HCT116 (cell line): Measurements from ENCODE around the gene NARS2. TPM values are rescaled to one million over a fixed set of nuclear protein-coding genes. Genes with fewer than 3 reads are reported as not detected.

Source experiments
- ATAC-seq: fragments of 200-7000 bp; cut with Tn5 transposase; 2 replicates; pipeline ENCODE4 v1.9.1; 2020; ENCODE audit warnings: mild to moderate bottlenecking, moderate library complexity
- BruUV-seq: library from RNA; stranded (reverse); fragments of 400-500 nt; replicated peaks from 2 replicates; lab custom pipeline; 2021; lab: Mats Ljungman, UMichigan
- CTCF ChIA-PET: fragments of 300-600 bp; sonication (Branson Sonifier 250); formaldehyde crosslinking; loops from one replicate; lab custom pipeline; 2021; ENCODE audit warnings: antibody characterized with exemption; lab: Charles Lee
- POLR2A ChIA-PET: fragments of 300-600, 350-600 bp; sonication (Branson Sonifier 250); formaldehyde crosslinking; loops from one replicate; lab custom pipeline; 2021; ENCODE audit warnings: antibody characterized with exemption; lab: Charles Lee
- RAD21 ChIA-PET, 2 experiments: fragments of 300-600 bp; sonication (Branson Sonifier 250); formaldehyde crosslinking; loops; one replicate each; lab custom pipeline; 2023; ENCODE audit warnings: low total read pairs in 2 of 2; ENCODE audit not compliant: uncharacterized antibody in 2 of 2, unreplicated experiment in 2 of 2, low non-redundant PET in 1 of 2; lab: Charles Lee
- DNase-seq: peaks from one replicate; pipeline ENCODE4 v3.0.0-alpha.2; 2010; ENCODE audit warnings: low read depth, low spot score
- H2AFZ ChIP-seq: fragments of 200-600 bp; shearing (Covaris generic), sonication (generic); 2 replicates; pipeline ENCODE4 v1.6.1; 2017; ENCODE audit warnings: low read depth, mixed run types, mixed read lengths, antibody characterized with exemption, low read length; ENCODE audit not compliant: poor library complexity, severe bottlenecking
- H3K27ac ChIP-seq: 2 replicates; pipeline ENCODE4 v1.5.1; 2012; ENCODE audit warnings: low read depth, low read length
- H3K27me3 ChIP-seq: fragments of 200-600 bp; sonication (generic); 2 replicates; pipeline ENCODE4 v1.6.1; 2016; ENCODE audit warnings: mixed run types, low read length, mixed read lengths; ENCODE audit not compliant: insufficient read depth
- H3K36me3 ChIP-seq, 2 experiments: fragments of 200-500 bp in 1 of 2; fragments of 200-600 bp in 1 of 2; sonication (Bioruptor generic) in 1 of 2; sonication (generic) in 1 of 2; 2 replicates each; pipeline versions ENCODE4 v1.5.1 to v1.6.1; 2014 to 2016; ENCODE audit warnings: low read length in 2 of 2, inconsistent platforms in 1 of 2, mixed read lengths in 1 of 2, mixed run types in 1 of 2; ENCODE audit not compliant: insufficient read depth in 2 of 2, control insufficient read depth in 1 of 2
- H3K4me1 ChIP-seq, 2 experiments: fragments of 200-600 bp in 1 of 2; sonication (generic) in 1 of 2; 2 replicates each; pipeline versions ENCODE4 v1.5.1 to v1.6.1; 2012 to 2017; ENCODE audit warnings: low read length in 2 of 2, inconsistent platforms in 1 of 2, mild to moderate bottlenecking in 1 of 2, mixed read lengths in 1 of 2, mixed run types in 1 of 2, moderate library complexity in 1 of 2; ENCODE audit not compliant: insufficient read depth in 2 of 2, control insufficient read depth in 1 of 2
- H3K4me2 ChIP-seq: fragments of 200-600 bp; sonication (generic); 2 replicates; pipeline ENCODE4 v1.6.1; 2017; ENCODE audit warnings: mixed run types, low read length, mixed read lengths
- H3K4me3 ChIP-seq, 2 experiments: fragments of 200-600 bp in 1 of 2; sonication (generic) in 1 of 2; replicated peaks in 1 of 2; 2 replicates each; pipeline ENCODE4 v1.5.1; 2011 to 2016; ENCODE audit warnings: low read length in 2 of 2, control low read depth in 1 of 2, low read depth in 1 of 2, mild to moderate bottlenecking in 1 of 2, mixed read lengths in 1 of 2, mixed run types in 1 of 2
- H3K79me2 ChIP-seq: fragments of 200-600 bp; sonication (generic); 2 replicates; pipeline ENCODE4 v1.6.1; 2017; ENCODE audit warnings: mild to moderate bottlenecking, mixed run types, low read length, moderate library complexity, mixed read lengths; ENCODE audit not compliant: insufficient read depth
- H3K9ac ChIP-seq: fragments of 200-600 bp; sonication (generic); 2 replicates; pipeline ENCODE4 v1.6.1; 2016; ENCODE audit warnings: low read length, mixed read lengths
- H3K9me2 ChIP-seq: fragments of 200-600 bp; sonication (generic), shearing (Covaris generic); 2 replicates; pipeline ENCODE4 v1.6.1; 2017; ENCODE audit warnings: mixed run types, mild to moderate bottlenecking, moderate library complexity; ENCODE audit not compliant: insufficient read depth
- H3K9me3 ChIP-seq, 2 experiments: fragments of 200-500 bp in 1 of 2; fragments of 200-600 bp in 1 of 2; sonication (Bioruptor generic) in 1 of 2; sonication (generic) in 1 of 2; 2 replicates each; pipeline ENCODE4 v1.6.1; 2014 to 2017; ENCODE audit warnings: low read length in 2 of 2, mixed read lengths in 2 of 2, inconsistent platforms in 1 of 2, low read depth in 1 of 2, mild to moderate bottlenecking in 1 of 2, mixed run types in 1 of 2, moderate library complexity in 1 of 2; ENCODE audit not compliant: control insufficient read depth in 1 of 2, insufficient read depth in 1 of 2
- H4K20me1 ChIP-seq: fragments of 200-600 bp; sonication (generic), shearing (Covaris generic); 2 replicates; pipeline ENCODE4 v1.6.1; 2017; ENCODE audit warnings: mixed run types, mild to moderate bottlenecking, moderate library complexity; ENCODE audit not compliant: insufficient read depth
- CBX3 ChIP-seq: IDR thresholded peaks from 2 replicates; pipeline ENCODE4 v1.6.1; 2012; ENCODE audit warnings: low read depth
- EGR1 ChIP-seq: IDR thresholded peaks from 2 replicates; pipeline ENCODE4 v1.6.1; 2012; ENCODE audit warnings: low read depth
- ELF1 ChIP-seq: IDR thresholded peaks from 2 replicates; pipeline ENCODE4 v1.6.1; 2012; ENCODE audit warnings: low read depth, borderline replicate concordance
- EZH2 ChIP-seq: fragments of 200-600 bp; sonication (generic); IDR thresholded peaks from 2 replicates; pipeline ENCODE4 v1.6.1; 2017; ENCODE audit warnings: antibody characterized with exemption, mixed run types
- EZH2phosphoT487 ChIP-seq: fragments of 200-600 bp; IDR thresholded peaks from 2 replicates; pipeline ENCODE4 v1.6.1; 2018; ENCODE audit warnings: antibody characterized with exemption, borderline replicate concordance
- JUND ChIP-seq: IDR thresholded peaks from 2 replicates; pipeline ENCODE4 v1.6.1; 2012
- POLR2AphosphoS5 ChIP-seq: IDR thresholded peaks from 2 replicates; pipeline ENCODE4 v1.6.1; 2011; ENCODE audit warnings: mild to moderate bottlenecking, low read depth, low read length, moderate library complexity
- RAD21 ChIP-seq: IDR thresholded peaks from 2 replicates; pipeline ENCODE4 v1.6.1; 2012; ENCODE audit warnings: low read depth, mild to moderate bottlenecking
- SP1 ChIP-seq: IDR thresholded peaks from 2 replicates; pipeline ENCODE4 v1.6.1; 2012; ENCODE audit warnings: low read depth
- SRF ChIP-seq: IDR thresholded peaks from 2 replicates; pipeline ENCODE4 v1.6.1; 2012; ENCODE audit warnings: low read depth
- TCF7L2 ChIP-seq: IDR thresholded peaks from 2 replicates; pipeline ENCODE4 v1.7.0; 2011; ENCODE audit warnings: borderline replicate concordance, inconsistent platforms; ENCODE audit not compliant: insufficient read depth, insufficient read length; ENCODE audit errors: extremely low read depth
- YY1 ChIP-seq: IDR thresholded peaks from 2 replicates; pipeline ENCODE4 v1.6.1; 2011; ENCODE audit warnings: low read length, low read depth, moderate library complexity, mild to moderate bottlenecking; ENCODE audit not compliant: insufficient replicate concordance; ENCODE audit errors: extremely low read depth
- ZFX ChIP-seq: fragments of 450-650 bp; IDR thresholded peaks from 2 replicates; pipeline ENCODE4 v1.6.1; 2017
- intact Hi-C: fragments of 100-400 bp; cut with micrococcal nuclease; formaldehyde crosslinking; loops from 2 replicates; pipeline ENCODE4 v1.10.0; 2022
- total RNA-seq: library from RNA; stranded (reverse); gene quantifications from one replicate; pipeline ENCODE4 v1.2.1, GENCODE V29; 2021; ENCODE audit not compliant: unreplicated experiment
- TF ChIP-seq, protein P1 (sequence below): IDR thresholded peaks from 2 replicates; pipeline ENCODE4 v1.6.1; 2011; ENCODE audit warnings: mild to moderate bottlenecking, low read length, moderate library complexity; ENCODE audit not compliant: insufficient replicate concordance; ENCODE audit errors: extremely low read depth
- TF ChIP-seq, protein P2 (sequence below): IDR thresholded peaks from 2 replicates; pipeline ENCODE4 v1.6.1; 2012
- TF ChIP-seq, protein P3 (sequence below), 3 experiments: fragments of 200-600 bp in 1 of 3; sonication (generic) in 1 of 3; IDR thresholded peaks in 2 of 3; conservative IDR thresholded peaks in 1 of 3; 2 replicates each; pipeline ENCODE4 v1.5.1; 2012 to 2017; ENCODE audit warnings: low read depth in 2 of 3, low read length in 2 of 3, antibody characterized with exemption in 1 of 3, borderline replicate concordance in 1 of 3, control low read depth in 1 of 3, mild to moderate bottlenecking in 1 of 3, mixed read lengths in 1 of 3, mixed run types in 1 of 3, moderate library complexity in 1 of 3; ENCODE audit not compliant: insufficient read depth in 1 of 3
- TF ChIP-seq, protein P4 (sequence below): IDR thresholded peaks from 2 replicates; pipeline ENCODE4 v1.6.1; 2012
- TF ChIP-seq, protein P5 (sequence below): IDR thresholded peaks from 2 replicates; pipeline ENCODE4 v1.6.1; 2012; ENCODE audit warnings: low read depth

The NARS2 gene
- total RNA-seq, 1 experiment from 2014 or later = 26.0 TPM

DNA sequence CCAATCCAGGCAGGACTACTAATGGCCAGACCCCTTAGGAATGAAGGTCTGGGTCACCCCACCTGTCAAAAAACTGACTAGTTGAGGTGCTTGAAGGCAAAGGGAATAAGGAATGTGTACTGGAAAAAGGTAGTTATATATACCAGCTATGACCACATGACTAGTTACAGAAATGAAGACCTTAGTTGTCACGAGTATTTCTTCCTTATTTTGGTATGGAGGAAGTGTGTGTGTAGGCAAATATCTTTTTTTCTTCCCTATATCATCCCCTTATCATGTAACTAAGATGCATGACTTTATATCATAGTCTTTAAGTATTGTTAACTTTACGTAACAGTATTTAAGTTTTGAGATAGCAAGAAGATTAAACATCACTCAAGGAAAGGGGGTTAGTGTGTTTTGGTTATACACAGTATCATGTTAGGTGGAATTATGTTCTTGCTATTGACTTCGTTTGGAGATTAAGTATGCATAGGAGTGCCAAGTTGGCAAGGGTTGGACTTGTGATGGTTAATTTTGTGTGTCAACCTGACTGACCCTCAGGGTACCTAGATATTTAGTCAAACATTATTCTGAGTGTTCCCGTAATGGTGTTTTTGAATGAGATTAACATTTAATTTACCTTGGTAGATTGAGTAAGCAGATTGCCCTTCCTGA, 38.2 kb upstream of the NARS2 start:
- Histone ChIP-seq H4K20me1 (no peaks in the 10 kb centered on the region), H2AFZ (no peak overlapping the region), H3K9me2 (no peaks in the 10 kb centered on the region), H3K9me3 (no peaks in the 10 kb centered on the region), H3K9ac (no peak overlapping the region), H3K4me3 (no peak overlapping the region), H3K4me2 (no peak overlapping the region), H3K79me2 (no peaks in the 10 kb centered on the region), H3K27me3 (peaks cover 4% of the 10 kb centered on the region; the same call in 1 of the 2 replicates), H3K36me3 (no peaks in the 10 kb centered on the region), H3K27ac (no peak overlapping the region), H3K4me1 (no peaks in the 10 kb centered on the region)
- TF ChIP-seq, protein P1, sequence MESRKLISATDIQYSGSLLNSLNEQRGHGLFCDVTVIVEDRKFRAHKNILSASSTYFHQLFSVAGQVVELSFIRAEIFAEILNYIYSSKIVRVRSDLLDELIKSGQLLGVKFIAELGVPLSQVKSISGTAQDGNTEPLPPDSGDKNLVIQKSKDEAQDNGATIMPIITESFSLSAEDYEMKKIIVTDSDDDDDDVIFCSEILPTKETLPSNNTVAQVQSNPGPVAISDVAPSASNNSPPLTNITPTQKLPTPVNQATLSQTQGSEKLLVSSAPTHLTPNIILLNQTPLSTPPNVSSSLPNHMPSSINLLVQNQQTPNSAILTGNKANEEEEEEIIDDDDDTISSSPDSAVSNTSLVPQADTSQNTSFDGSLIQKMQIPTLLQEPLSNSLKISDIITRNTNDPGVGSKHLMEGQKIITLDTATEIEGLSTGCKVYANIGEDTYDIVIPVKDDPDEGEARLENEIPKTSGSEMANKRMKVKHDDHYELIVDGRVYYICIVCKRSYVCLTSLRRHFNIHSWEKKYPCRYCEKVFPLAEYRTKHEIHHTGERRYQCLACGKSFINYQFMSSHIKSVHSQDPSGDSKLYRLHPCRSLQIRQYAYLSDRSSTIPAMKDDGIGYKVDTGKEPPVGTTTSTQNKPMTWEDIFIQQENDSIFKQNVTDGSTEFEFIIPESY = no peak
- TF ChIP-seq JUND = no peak
- TF ChIP-seq YY1 = no peak
- no peak for TF ChIP-seq EGR1
- TF ChIP-seq, protein P2, sequence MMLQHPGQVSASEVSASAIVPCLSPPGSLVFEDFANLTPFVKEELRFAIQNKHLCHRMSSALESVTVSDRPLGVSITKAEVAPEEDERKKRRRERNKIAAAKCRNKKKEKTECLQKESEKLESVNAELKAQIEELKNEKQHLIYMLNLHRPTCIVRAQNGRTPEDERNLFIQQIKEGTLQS = no peak
- no peak for TF ChIP-seq POLR2AphosphoS5
- TF ChIP-seq EZH2phosphoT487 = no peak
- TF ChIP-seq EZH2 = no peak
- no peak for TF ChIP-seq CBX3
- no peak for TF ChIP-seq ELF1
- TF ChIP-seq SRF = no peak
- no peak for TF ChIP-seq RAD21
- TF ChIP-seq, protein P3, sequence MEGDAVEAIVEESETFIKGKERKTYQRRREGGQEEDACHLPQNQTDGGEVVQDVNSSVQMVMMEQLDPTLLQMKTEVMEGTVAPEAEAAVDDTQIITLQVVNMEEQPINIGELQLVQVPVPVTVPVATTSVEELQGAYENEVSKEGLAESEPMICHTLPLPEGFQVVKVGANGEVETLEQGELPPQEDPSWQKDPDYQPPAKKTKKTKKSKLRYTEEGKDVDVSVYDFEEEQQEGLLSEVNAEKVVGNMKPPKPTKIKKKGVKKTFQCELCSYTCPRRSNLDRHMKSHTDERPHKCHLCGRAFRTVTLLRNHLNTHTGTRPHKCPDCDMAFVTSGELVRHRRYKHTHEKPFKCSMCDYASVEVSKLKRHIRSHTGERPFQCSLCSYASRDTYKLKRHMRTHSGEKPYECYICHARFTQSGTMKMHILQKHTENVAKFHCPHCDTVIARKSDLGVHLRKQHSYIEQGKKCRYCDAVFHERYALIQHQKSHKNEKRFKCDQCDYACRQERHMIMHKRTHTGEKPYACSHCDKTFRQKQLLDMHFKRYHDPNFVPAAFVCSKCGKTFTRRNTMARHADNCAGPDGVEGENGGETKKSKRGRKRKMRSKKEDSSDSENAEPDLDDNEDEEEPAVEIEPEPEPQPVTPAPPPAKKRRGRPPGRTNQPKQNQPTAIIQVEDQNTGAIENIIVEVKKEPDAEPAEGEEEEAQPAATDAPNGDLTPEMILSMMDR (IDR thresholded peaks at IDR 0.05 in 2 of 3, conservative IDR thresholded peaks at IDR 0.05 in 1 of 3; ENCODE audit: borderline replicate concordance in 1 of 3, insufficient read depth in 1 of 3, low read depth in 2 of 3, low read length in 2 of 3) = no peak
- no peak for TF ChIP-seq SP1
- TF ChIP-seq, protein P4, sequence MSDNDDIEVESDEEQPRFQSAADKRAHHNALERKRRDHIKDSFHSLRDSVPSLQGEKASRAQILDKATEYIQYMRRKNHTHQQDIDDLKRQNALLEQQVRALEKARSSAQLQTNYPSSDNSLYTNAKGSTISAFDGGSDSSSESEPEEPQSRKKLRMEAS = no peak
- no peak for TF ChIP-seq TCF7L2
- TF ChIP-seq ZFX = no peak
- TF ChIP-seq, protein P5, sequence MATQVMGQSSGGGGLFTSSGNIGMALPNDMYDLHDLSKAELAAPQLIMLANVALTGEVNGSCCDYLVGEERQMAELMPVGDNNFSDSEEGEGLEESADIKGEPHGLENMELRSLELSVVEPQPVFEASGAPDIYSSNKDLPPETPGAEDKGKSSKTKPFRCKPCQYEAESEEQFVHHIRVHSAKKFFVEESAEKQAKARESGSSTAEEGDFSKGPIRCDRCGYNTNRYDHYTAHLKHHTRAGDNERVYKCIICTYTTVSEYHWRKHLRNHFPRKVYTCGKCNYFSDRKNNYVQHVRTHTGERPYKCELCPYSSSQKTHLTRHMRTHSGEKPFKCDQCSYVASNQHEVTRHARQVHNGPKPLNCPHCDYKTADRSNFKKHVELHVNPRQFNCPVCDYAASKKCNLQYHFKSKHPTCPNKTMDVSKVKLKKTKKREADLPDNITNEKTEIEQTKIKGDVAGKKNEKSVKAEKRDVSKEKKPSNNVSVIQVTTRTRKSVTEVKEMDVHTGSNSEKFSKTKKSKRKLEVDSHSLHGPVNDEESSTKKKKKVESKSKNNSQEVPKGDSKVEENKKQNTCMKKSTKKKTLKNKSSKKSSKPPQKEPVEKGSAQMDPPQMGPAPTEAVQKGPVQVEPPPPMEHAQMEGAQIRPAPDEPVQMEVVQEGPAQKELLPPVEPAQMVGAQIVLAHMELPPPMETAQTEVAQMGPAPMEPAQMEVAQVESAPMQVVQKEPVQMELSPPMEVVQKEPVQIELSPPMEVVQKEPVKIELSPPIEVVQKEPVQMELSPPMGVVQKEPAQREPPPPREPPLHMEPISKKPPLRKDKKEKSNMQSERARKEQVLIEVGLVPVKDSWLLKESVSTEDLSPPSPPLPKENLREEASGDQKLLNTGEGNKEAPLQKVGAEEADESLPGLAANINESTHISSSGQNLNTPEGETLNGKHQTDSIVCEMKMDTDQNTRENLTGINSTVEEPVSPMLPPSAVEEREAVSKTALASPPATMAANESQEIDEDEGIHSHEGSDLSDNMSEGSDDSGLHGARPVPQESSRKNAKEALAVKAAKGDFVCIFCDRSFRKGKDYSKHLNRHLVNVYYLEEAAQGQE = no peak
- ChIA-PET CTCF (no interaction called here), POLR2A (no interaction called here), RAD21 (no interaction called here)
- no peak for DNase-seq
- BruUV-seq = no TSS peak
- no peak for ATAC-seq
- intact Hi-C loops = no loop called here
